Measurements from ENCODE around the gene COX5B.
"Not testable (repeated sequence)": the region's sequence is repeated elsewhere in the genome, so short reads cannot be mapped to it uniquely, and the experiment has no call there.

The COX5B gene

GRCh38 chr2:97673915-97674283, 28.0 kb downstream of the COX5B start:
- no peak for DNase-seq

GRCh38 chr2:97675430-97676113, 29.7 kb downstream of the COX5B start:
- no peak for DNase-seq

GRCh38 chr2:97676620-97677019, 30.8 kb downstream of the COX5B start:
- DNase-seq = no peak

GRCh38 chr2:97677480-97677879, 31.6 kb downstream of the COX5B start:
- DNase-seq = no peak

GRCh38 chr2:97678298-97678697, 32.4 kb downstream of the COX5B start:
- DNase-seq = no peak

- not testable (repeated sequence) for DNase-seq
These were observed 41.4 kb downstream of the COX5B start for GRCh38 chr2:97687235-97687634.

GRCh38 chr2:97688062-97688827, 42.4 kb downstream of the COX5B start:
- no peak for DNase-seq

GRCh38 chr2:97691166-97691565, 45.3 kb downstream of the COX5B start:
- no peak for DNase-seq

GRCh38 chr2:97693476-97693875, 47.6 kb downstream of the COX5B start:
- no peak for DNase-seq

- no peak for DNase-seq
These were observed 49.9 kb downstream of the COX5B start for GRCh38 chr2:97695744-97696143.

- peak; percentile 46 for DNase-seq
These were observed 51.7 kb downstream of the COX5B start for GRCh38 chr2:97697252-97698235.

Measured in NCI-H1048 (cell line).